SK-N-SH (cell line): ENCODE measurements around the gene EPB41L2. TPM values are rescaled to one million over a fixed set of nuclear protein-coding genes. Genes with fewer than 3 reads are reported as not detected.
A peak's percentile ranks its signal among the peaks of the same experiment; 100 is the strongest.

Source experiments
- CTCF ChIA-PET: fragments of 300-600, 350-600 bp; formaldehyde crosslinking; extraction: SDS; loops from one replicate; lab custom pipeline; 2021; lab: Yijun Ruan, JAX
- POLR2A ChIA-PET: fragments of 350-600 bp; sonication (Branson Sonifier 250); formaldehyde crosslinking; extraction: SDS; loops from one replicate; lab custom pipeline; 2020; ENCODE audit warnings: antibody characterized with exemption, inconsistent platforms; lab: Yijun Ruan, JAX
- DNase-seq: peaks from one replicate; pipeline ENCODE4 v3.0.0; 2012
- H2AFZ ChIP-seq: fragments of 200-600 bp; sonication (generic); 2 replicates; pipeline ENCODE4 v1.8.1; 2016; ENCODE audit warnings: antibody characterized with exemption, mild to moderate bottlenecking, low read depth
- H3F3A ChIP-seq: fragments of 200-600 bp; sonication (generic); replicated peaks from 2 replicates; pipeline ENCODE3; 2016; ENCODE audit warnings: antibody characterized with exemption, mild to moderate bottlenecking; ENCODE audit not compliant: insufficient read depth
- H3K27ac ChIP-seq, 2 experiments: fragments of 200-500 bp in 1 of 2; fragments of 200-600 bp in 1 of 2; sonication (Bioruptor generic) in 1 of 2; sonication (generic), shearing (Covaris generic) in 1 of 2; 2 replicates each; pipeline versions ENCODE4 v1.5.1 to v1.6.1; 2014 to 2016; ENCODE audit warnings: low read depth in 2 of 2, inconsistent platforms in 1 of 2, low read length in 1 of 2, mild to moderate bottlenecking in 1 of 2, mixed read lengths in 1 of 2
- H3K27me3 ChIP-seq: fragments of 200-600 bp; sonication (generic), shearing (Covaris generic); 2 replicates; pipeline ENCODE4 v1.6.1; 2016; ENCODE audit warnings: mixed run types; ENCODE audit not compliant: insufficient read depth
- H3K36me3 ChIP-seq, 2 experiments: fragments of 200-500 bp in 1 of 2; fragments of 200-600 bp in 1 of 2; sonication (Bioruptor generic) in 1 of 2; sonication (generic) in 1 of 2; replicated peaks in 1 of 2; 2 replicates each; pipeline versions ENCODE3 to v1.5.1; 2014 to 2016; ENCODE audit warnings: low read length in 1 of 2, mild to moderate bottlenecking in 1 of 2; ENCODE audit not compliant: insufficient read depth in 2 of 2, control insufficient read depth in 1 of 2
- H3K4me1 ChIP-seq, 2 experiments: fragments of 200-500 bp in 1 of 2; fragments of 200-600 bp in 1 of 2; sonication (Bioruptor generic) in 1 of 2; sonication (generic), shearing (Covaris generic) in 1 of 2; 2 replicates each; pipeline versions ENCODE4 v1.5.1 to v1.6.1; 2014 to 2016; ENCODE audit warnings: low read depth in 1 of 2, low read length in 1 of 2, mixed run types in 1 of 2; ENCODE audit not compliant: insufficient read depth in 2 of 2, control insufficient read depth in 1 of 2
- H3K4me2 ChIP-seq: fragments of 200-600 bp; sonication (generic), shearing (Covaris generic); 2 replicates; pipeline ENCODE4 v1.6.1; 2017; ENCODE audit warnings: mixed run types
- H3K4me3 ChIP-seq, 2 experiments: fragments of 200-500 bp in 1 of 2; fragments of 200-600 bp in 1 of 2; sonication (Bioruptor generic) in 1 of 2; sonication (generic), shearing (Covaris generic) in 1 of 2; 2 replicates each; pipeline versions ENCODE4 v1.5.1 to v1.8.1; 2014 to 2016; ENCODE audit warnings: low read depth in 2 of 2, inconsistent platforms in 1 of 2, low read length in 1 of 2, mild to moderate bottlenecking in 1 of 2, mixed read lengths in 1 of 2, moderate library complexity in 1 of 2
- H3K79me2 ChIP-seq: fragments of 200-600 bp; sonication (generic); 2 replicates; pipeline ENCODE4 v1.8.1; 2017; ENCODE audit warnings: mild to moderate bottlenecking; ENCODE audit not compliant: insufficient read depth
- H3K9ac ChIP-seq: fragments of 200-600 bp; sonication (generic); 2 replicates; pipeline ENCODE4 v1.6.1; 2017; ENCODE audit warnings: mixed run types
- H3K9me2 ChIP-seq: fragments of 200-600 bp; sonication (generic); 2 replicates; pipeline ENCODE4 v1.6.1; 2017; ENCODE audit warnings: mixed run types
- H3K9me3 ChIP-seq: fragments of 200-600 bp; sonication (generic); 2 replicates; pipeline ENCODE4 v1.6.1; 2017; ENCODE audit warnings: mixed run types, mild to moderate bottlenecking, moderate library complexity
- H4K20me1 ChIP-seq: fragments of 200-600 bp; sonication (generic); 2 replicates; pipeline ENCODE4 v1.6.1; 2017; ENCODE audit warnings: mild to moderate bottlenecking, mixed run types; ENCODE audit not compliant: insufficient read depth
- ELF1 ChIP-seq: IDR thresholded peaks from 2 replicates; pipeline ENCODE4 v1.4.0; 2012
- EP300 ChIP-seq, 2 experiments: IDR thresholded peaks; 2 replicates each; pipeline versions ENCODE4 v1.4.0 to v1.6.1; 2012; ENCODE audit warnings: borderline replicate concordance in 1 of 2, low read depth in 1 of 2, low read length in 1 of 2
- FOSL2 ChIP-seq: IDR thresholded peaks from 2 replicates; pipeline ENCODE4 v1.4.0; 2012; ENCODE audit warnings: low read depth, mild to moderate bottlenecking, moderate library complexity, borderline replicate concordance
- FOXM1 ChIP-seq: IDR thresholded peaks from 2 replicates; pipeline ENCODE4 v1.4.0; 2012; ENCODE audit warnings: low read depth, mild to moderate bottlenecking
- GATA2 ChIP-seq: sonication (generic); formaldehyde crosslinking; IDR thresholded peaks from 2 replicates; pipeline ENCODE4 v1.5.0; 2020; ENCODE audit warnings: mild to moderate bottlenecking, missing genetic modification reagents
- JUND ChIP-seq: IDR thresholded peaks from 2 replicates; pipeline ENCODE4 v1.4.0; 2012
- MEF2A ChIP-seq: IDR thresholded peaks from 2 replicates; pipeline ENCODE4 v1.4.0; 2012; ENCODE audit warnings: low read depth, borderline replicate concordance
- MXI1 ChIP-seq: IDR thresholded peaks from 2 replicates; pipeline ENCODE4 v1.6.1; 2012; ENCODE audit warnings: mild to moderate bottlenecking, low read depth, low read length, improper control_type of control experiment
- NFIC ChIP-seq: IDR thresholded peaks from 2 replicates; pipeline ENCODE4 v1.4.0; 2012; ENCODE audit warnings: borderline replicate concordance
- POLR2AphosphoS5 ChIP-seq: IDR thresholded peaks from 2 replicates; pipeline ENCODE4 v1.6.1; 2012; ENCODE audit warnings: low read depth, low read length
- RAD21 ChIP-seq: IDR thresholded peaks from 2 replicates; pipeline ENCODE4 v1.6.1; 2012; ENCODE audit warnings: mild to moderate bottlenecking, low read length
- RFX5 ChIP-seq: IDR thresholded peaks from 2 replicates; pipeline ENCODE4 v1.6.1; 2012; ENCODE audit warnings: mild to moderate bottlenecking, improper control_type of control experiment, low read length
- RXRA ChIP-seq: IDR thresholded peaks from 2 replicates; pipeline ENCODE4 v1.4.0; 2012; ENCODE audit warnings: low read depth, mild to moderate bottlenecking, borderline replicate concordance
- SIN3A ChIP-seq: IDR thresholded peaks from 2 replicates; pipeline ENCODE4 v1.6.1; 2012; ENCODE audit warnings: low read depth, mild to moderate bottlenecking, low read length, moderate library complexity, borderline replicate concordance
- TEAD4 ChIP-seq: IDR thresholded peaks from 2 replicates; pipeline ENCODE4 v1.4.0; 2012; ENCODE audit warnings: mild to moderate bottlenecking, borderline replicate concordance; ENCODE audit not compliant: insufficient read depth
- YY1 ChIP-seq: IDR thresholded peaks from 2 replicates; pipeline ENCODE4 v1.4.0; 2012; ENCODE audit warnings: low read depth, mild to moderate bottlenecking
- WGBS: methylation state at CpG from one replicate; pipeline ENCODE4 v1.1.6; 2017; ENCODE audit warnings: low lambda C conversion rate; 5-methylcytosine and 5-hydroxymethylcytosine counted together
- polyA plus RNA-seq, 3 experiments: library from polyadenylated mRNA; depleted of rRNA; stranded (reverse); fragments of >200 nt; gene quantifications; 2 replicates each; pipeline ENCODE4 v1.2.3, GENCODE V29; 2012
- TF ChIP-seq, protein P1 (sequence below): fragments of 200-600 bp; sonication (generic); IDR thresholded peaks from 2 replicates; pipeline ENCODE4 v1.6.1; 2017; ENCODE audit warnings: antibody characterized with exemption, mild to moderate bottlenecking, moderate library complexity
- TF ChIP-seq, protein P2 (sequence below): IDR thresholded peaks from 2 replicates; pipeline ENCODE4; 2012
- TF ChIP-seq, protein P3 (sequence below): IDR thresholded peaks from 2 replicates; pipeline ENCODE4 v1.6.1; 2012; ENCODE audit warnings: mild to moderate bottlenecking, low read depth, low read length, moderate library complexity
- TF ChIP-seq, protein P4 (sequence below): fragments of 150-350 bp; IDR thresholded peaks from 2 replicates; pipeline ENCODE4 v1.6.1; 2016; ENCODE audit warnings: mild to moderate bottlenecking, low read depth, low read length

EPB41L2 gene
- polyA plus RNA-seq, 1 of the 3 experiments (the other 2 are of a cell fraction) = 1.4 TPM

DNA sequence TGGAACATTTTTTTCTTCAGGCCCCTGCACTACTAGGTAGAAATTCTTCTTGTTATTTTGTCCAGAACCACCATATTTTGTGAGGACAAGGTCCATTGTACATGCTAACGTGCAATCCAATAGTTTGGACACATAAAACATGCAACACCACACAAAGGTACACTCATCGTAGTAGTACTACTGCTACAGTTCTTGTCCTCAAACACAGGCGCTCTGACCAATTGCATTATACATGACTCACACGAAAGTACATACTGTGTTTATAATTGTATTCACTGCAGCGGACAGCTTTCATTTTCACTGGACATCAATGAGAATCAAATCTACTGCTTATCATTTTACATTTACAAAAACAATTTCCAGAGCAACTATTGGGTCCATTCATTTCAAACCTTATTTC is 251.1 kb downstream of the EPB41L2 start:
- no peaks in the 10 kb centered on the region for H3K36me3 ChIP-seq
- WGBS = 36% methylated on average over 5 of the region's 5 CpGs

DNA sequence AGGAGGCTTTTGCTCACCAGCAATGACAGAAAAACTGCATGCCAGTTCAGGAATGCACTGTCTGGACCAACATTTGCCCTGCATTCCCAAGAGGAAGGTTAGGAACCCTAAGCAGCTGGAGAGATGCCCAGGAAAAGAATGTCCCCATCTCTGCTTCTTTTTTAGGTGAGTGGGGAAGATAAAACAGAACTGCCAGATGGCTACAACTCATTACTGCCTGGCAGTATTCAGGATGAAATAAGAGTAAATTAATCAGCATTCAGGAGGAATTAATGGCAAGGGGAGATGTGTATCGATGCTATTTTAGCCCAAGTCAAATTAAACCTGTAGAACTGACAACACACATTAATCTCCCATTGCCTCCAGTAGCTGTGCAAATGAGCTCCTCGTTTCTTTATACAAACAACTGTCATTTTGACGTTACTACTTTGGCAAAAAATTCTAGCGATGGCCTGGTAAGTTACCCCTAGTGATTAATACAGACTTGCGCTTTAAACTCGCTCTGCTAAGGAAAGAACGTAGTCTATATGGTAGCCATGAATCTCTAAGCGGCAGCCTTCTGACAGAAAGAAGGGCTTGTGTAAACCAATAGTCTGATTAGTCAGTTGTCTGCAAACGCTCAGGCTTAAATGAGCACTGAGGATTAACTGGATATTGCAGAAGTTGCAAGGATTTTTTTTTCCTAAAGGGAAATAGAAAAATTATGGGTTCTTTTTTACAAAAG is 252.6 kb downstream of the EPB41L2 start:
- Histone ChIP-seq H3F3A (peaks cover 10% of the 10 kb centered on the region), H3K4me3 (peak overlapping the region; percentile 3 to 17; a peak in 2 of 4 replicates), H3K4me2 (peak overlapping the region; percentile 61), H3K9me2 (no peaks in the 10 kb centered on the region), H3K36me3 (no peaks in the 10 kb centered on the region), H3K9ac (no peak overlapping the region), H3K9me3 (no peaks in the 10 kb centered on the region), H2AFZ (peak overlapping the region; percentile 4; the same call in 1 of the 2 replicates), H3K27me3 (no peaks in the 10 kb centered on the region), H3K4me1 (no peaks in the 10 kb centered on the region; a peak in 3 of 4 replicates), H3K27ac (peak overlapping the region; percentile 20 to 74; a peak in 2 of 4 replicates), H3K79me2 (no peaks in the 10 kb centered on the region), H4K20me1 (no peaks in the 10 kb centered on the region)
- DNase-seq = peak; percentile 6
- ChIA-PET CTCF (no interaction called here), POLR2A (no interaction called here)
- 5% methylated on average over 9 of the region's 9 CpGs for WGBS
- TF ChIP-seq, protein P1, sequence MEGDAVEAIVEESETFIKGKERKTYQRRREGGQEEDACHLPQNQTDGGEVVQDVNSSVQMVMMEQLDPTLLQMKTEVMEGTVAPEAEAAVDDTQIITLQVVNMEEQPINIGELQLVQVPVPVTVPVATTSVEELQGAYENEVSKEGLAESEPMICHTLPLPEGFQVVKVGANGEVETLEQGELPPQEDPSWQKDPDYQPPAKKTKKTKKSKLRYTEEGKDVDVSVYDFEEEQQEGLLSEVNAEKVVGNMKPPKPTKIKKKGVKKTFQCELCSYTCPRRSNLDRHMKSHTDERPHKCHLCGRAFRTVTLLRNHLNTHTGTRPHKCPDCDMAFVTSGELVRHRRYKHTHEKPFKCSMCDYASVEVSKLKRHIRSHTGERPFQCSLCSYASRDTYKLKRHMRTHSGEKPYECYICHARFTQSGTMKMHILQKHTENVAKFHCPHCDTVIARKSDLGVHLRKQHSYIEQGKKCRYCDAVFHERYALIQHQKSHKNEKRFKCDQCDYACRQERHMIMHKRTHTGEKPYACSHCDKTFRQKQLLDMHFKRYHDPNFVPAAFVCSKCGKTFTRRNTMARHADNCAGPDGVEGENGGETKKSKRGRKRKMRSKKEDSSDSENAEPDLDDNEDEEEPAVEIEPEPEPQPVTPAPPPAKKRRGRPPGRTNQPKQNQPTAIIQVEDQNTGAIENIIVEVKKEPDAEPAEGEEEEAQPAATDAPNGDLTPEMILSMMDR = no peak
- TF ChIP-seq YY1 (no peak), GATA2 (no peak), TEAD4 (peak; percentile 82; the same call in 1 of the 2 replicates), RXRA (0 out of 2 replicates have a peak, but pooled peaks have one; percentile 22), SIN3A (0 out of 2 replicates have a peak, but pooled peaks have one; percentile 52), FOXM1 (peak; percentile 80; the same call in 1 of the 2 replicates), NFIC (peak; percentile 83), ELF1 (no peak), MEF2A (peak; percentile 59), RAD21 (no peak), EP300 (IDR thresholded peaks at IDR 0.05; ENCODE audit: borderline replicate concordance in 1 of 2, low read depth in 1 of 2, low read length in 1 of 2) (peak; percentile 66 to 73; a peak in 3 of 4 replicates), MXI1 (no peak), POLR2AphosphoS5 (peak; percentile 78), JUND (peak; percentile 67)
- TF ChIP-seq, protein P2, sequence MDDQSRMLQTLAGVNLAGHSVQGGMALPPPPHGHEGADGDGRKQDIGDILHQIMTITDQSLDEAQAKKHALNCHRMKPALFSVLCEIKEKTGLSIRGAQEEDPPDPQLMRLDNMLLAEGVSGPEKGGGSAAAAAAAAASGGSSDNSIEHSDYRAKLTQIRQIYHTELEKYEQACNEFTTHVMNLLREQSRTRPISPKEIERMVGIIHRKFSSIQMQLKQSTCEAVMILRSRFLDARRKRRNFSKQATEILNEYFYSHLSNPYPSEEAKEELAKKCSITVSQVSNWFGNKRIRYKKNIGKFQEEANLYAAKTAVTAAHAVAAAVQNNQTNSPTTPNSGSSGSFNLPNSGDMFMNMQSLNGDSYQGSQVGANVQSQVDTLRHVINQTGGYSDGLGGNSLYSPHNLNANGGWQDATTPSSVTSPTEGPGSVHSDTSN = peak; percentile 82; the same call in 1 of the 2 replicates
- TF ChIP-seq, protein P3, sequence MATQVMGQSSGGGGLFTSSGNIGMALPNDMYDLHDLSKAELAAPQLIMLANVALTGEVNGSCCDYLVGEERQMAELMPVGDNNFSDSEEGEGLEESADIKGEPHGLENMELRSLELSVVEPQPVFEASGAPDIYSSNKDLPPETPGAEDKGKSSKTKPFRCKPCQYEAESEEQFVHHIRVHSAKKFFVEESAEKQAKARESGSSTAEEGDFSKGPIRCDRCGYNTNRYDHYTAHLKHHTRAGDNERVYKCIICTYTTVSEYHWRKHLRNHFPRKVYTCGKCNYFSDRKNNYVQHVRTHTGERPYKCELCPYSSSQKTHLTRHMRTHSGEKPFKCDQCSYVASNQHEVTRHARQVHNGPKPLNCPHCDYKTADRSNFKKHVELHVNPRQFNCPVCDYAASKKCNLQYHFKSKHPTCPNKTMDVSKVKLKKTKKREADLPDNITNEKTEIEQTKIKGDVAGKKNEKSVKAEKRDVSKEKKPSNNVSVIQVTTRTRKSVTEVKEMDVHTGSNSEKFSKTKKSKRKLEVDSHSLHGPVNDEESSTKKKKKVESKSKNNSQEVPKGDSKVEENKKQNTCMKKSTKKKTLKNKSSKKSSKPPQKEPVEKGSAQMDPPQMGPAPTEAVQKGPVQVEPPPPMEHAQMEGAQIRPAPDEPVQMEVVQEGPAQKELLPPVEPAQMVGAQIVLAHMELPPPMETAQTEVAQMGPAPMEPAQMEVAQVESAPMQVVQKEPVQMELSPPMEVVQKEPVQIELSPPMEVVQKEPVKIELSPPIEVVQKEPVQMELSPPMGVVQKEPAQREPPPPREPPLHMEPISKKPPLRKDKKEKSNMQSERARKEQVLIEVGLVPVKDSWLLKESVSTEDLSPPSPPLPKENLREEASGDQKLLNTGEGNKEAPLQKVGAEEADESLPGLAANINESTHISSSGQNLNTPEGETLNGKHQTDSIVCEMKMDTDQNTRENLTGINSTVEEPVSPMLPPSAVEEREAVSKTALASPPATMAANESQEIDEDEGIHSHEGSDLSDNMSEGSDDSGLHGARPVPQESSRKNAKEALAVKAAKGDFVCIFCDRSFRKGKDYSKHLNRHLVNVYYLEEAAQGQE = peak; percentile 62; the same call in 1 of the 2 replicates

More for the DNA sequence above, 251.1 kb downstream of the EPB41L2 start:
- H3F3A ChIP-seq = peaks cover 10% of the 10 kb centered on the region
- ChIA-PET POLR2A (no interaction called here), CTCF (interaction anchor here (0.7 kb wide), 1 partner anchor 15 kb away, joined by 3 read pairs; no protein-coding TSS in a partner anchor)
- peak; percentile 18; the same call in 1 of the 2 replicates for TF ChIP-seq FOSL2
- no peak for TF ChIP-seq RFX5
- TF ChIP-seq, protein P4, sequence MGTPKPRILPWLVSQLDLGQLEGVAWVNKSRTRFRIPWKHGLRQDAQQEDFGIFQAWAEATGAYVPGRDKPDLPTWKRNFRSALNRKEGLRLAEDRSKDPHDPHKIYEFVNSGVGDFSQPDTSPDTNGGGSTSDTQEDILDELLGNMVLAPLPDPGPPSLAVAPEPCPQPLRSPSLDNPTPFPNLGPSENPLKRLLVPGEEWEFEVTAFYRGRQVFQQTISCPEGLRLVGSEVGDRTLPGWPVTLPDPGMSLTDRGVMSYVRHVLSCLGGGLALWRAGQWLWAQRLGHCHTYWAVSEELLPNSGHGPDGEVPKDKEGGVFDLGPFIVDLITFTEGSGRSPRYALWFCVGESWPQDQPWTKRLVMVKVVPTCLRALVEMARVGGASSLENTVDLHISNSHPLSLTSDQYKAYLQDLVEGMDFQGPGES = no peak
- H3K4me3 ChIP-seq = no peak overlapping the region
- H3K9ac ChIP-seq = no peak overlapping the region
- H4K20me1 ChIP-seq = no peaks in the 10 kb centered on the region
- no peak overlapping the region for H3K27ac ChIP-seq
- H3K9me2 ChIP-seq = no peaks in the 10 kb centered on the region
- H3K27me3 ChIP-seq = no peaks in the 10 kb centered on the region
- H2AFZ ChIP-seq = no peak overlapping the region
- 0 out of 2 replicates have a peak overlapping the region, but pooled peaks have one; percentile 23 for H3K4me2 ChIP-seq
- no peak for DNase-seq
- no peaks in the 10 kb centered on the region; a peak in 3 of 4 replicates for H3K4me1 ChIP-seq
- H3K9me3 ChIP-seq = no peaks in the 10 kb centered on the region
- H3K79me2 ChIP-seq = no peaks in the 10 kb centered on the region
